Measurements from ENCODE around the gene CPZ. TPM values are rescaled to one million over a fixed set of nuclear protein-coding genes. Genes with fewer than 3 reads are reported as not detected.
"Not testable (repeated sequence)": the region's sequence is repeated elsewhere in the genome, so short reads cannot be mapped to it uniquely, and the experiment has no call there.

Gene CPZ
- total RNA-seq, 1 donor from 2014 or later = not detected

DNA sequence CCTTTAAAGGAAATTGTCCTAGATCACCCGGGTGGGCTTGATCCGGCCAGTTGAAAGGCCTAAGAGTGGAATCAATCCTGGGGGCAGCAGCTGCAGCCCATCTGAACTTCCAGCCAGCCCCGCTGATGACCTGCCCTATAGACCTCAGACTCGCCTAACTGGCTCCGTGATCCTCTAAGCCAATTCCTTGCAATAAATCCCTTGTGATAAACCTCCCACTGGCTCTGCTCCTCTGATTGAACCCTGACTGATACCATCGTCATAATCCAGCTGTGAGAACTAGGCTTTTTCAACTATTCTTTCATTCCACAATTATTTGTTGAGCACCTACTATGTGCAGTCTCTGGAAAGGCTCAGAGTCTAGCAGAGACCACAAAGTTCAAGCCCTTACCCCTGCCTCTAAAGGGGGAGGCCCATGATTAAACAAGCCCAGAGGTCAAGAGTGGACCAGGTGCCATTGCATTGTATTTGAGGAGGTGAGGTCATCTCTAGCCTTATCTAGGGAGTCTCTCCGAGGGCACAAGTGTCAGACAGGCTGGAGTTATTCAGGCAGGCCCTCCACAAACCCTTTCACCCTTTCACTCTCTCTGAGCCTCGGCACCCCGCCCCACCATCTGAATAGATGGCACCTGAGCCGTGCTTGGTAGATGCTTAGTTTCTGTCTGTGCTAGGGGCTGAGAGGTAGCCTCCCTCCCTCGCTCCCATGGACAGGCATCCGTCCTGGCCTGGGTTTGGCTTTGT is 32.9 kb upstream of the CPZ start:
- intact Hi-C loops (cut with micrococcal nuclease) = no loop called here
- Mint-ChIP-seq H3K27ac (no peak overlapping the region), H3K4me1 (ENCODE audit: low read depth) (no peaks in the 10 kb centered on the region), H3K27me3 (ENCODE audit: low read depth) (no peaks in the 10 kb centered on the region), H3K4me3 (ENCODE audit: low read depth) (no peak overlapping the region), H3K9me3 (no peaks in the 10 kb centered on the region), H3K36me3 (ENCODE audit: low read depth) (no peaks in the 10 kb centered on the region)
- DNase-seq (ENCODE audit: low spot score) = no peak

DNA sequence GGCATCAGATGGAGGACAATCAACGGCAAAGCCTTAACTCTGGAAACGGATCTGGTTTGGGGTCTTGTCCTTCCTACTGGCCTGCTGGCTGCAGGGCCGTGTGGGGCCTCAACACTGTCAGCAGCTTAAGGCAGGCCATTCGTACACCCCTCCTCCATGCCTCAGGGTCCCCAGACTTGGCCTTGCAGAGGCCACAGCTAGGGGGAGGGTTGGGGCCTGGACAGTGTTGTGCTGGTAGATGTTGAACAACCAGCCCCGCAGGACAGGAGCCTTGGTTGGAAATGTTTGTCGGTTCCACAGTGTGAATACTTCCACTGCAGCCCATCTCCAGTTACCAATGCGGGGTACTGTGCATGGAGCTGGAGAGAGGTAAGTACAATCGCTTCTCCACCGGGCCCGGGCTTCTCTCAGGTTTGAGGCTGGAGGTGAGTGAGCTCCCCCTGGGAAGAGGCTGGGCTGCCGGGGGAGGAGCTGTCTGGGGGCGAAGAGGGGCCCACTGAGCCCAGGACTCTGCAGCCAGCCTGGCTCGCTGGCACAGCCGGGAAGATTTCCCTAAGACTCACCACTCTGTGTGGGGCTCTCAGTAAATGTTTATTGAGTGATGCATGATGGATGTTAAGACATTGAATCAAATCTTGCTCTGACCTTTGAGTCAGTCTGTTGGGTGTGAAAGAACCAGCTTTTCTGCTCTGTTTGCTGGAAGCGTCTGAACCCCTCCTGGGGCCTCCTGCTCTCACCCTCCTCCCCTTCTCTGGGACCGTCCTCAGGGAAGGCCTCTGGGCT is 32.1 kb upstream of the CPZ start:
- Mint-ChIP-seq H3K4me1 (ENCODE audit: low read depth) (no peaks in the 10 kb centered on the region), H3K27me3 (ENCODE audit: low read depth) (no peaks in the 10 kb centered on the region), H3K27ac (no peak overlapping the region), H3K4me3 (ENCODE audit: low read depth) (no peak overlapping the region), H3K9me3 (no peaks in the 10 kb centered on the region), H3K36me3 (ENCODE audit: low read depth) (no peaks in the 10 kb centered on the region)
- DNase-seq (ENCODE audit: low spot score) = no peak
- intact Hi-C loops (cut with micrococcal nuclease) = no loop called here

DNA sequence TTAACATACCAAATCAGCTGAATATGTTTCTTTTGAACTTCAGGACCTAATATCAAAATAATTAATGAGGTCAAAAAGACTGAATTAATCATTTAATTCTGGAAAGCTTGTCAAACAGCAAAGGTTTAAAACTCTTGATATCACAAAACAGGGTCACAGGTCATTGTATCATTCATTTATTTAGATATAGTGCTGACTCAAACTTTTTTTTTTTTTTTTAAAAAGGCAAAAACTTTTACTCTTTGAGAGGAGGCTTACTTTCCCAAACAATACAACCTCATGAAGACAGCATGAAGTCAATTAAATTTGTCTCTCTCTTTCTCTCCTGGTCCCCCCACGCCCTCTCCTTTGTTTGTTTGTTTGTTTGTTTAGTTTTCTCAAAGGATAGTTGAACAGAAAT is 28.0 kb upstream of the CPZ start:
- Mint-ChIP-seq H3K4me3 (ENCODE audit: low read depth) (no peak overlapping the region), H3K9me3 (no peaks in the 10 kb centered on the region), H3K4me1 (ENCODE audit: low read depth) (no peaks in the 10 kb centered on the region), H3K27ac (no peak overlapping the region), H3K27me3 (ENCODE audit: low read depth) (peaks cover 7% of the 10 kb centered on the region), H3K36me3 (ENCODE audit: low read depth) (no peaks in the 10 kb centered on the region)
- intact Hi-C loops (cut with micrococcal nuclease) = no loop called here
- no peak for DNase-seq (ENCODE audit: low spot score)

DNA sequence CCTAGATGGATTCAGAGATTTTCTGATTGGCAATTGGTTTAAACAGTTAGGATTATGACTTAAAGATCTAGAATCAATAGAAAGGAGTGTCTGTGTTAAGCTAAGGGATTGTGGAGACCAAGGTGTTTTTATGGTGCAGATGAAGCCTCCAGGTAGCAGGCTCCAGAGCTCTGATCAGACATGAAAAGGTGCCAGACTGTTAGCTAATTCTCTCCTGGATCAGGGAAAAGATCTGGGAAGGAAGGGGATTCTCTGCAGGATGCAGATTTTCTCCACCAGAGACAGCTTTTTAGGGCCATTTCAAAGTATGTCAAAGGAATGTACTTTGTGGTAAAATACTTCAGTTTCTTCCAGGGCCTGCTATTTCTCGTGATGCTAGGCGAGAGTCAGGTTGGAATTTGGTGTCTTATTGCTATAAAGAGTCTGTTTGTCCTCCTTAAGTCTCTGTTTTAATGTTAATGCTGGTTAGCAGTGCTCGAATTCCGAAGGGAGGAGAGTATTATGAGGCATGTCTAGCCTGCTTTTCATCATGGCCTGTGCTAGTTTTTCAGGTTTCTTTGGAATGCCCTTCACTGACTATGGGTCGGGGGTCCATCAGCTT is 24.4 kb upstream of the CPZ start:
- no peaks in the 10 kb centered on the region for H3K36me3 Mint-ChIP-seq (ENCODE audit: low read depth)
- no peaks in the 10 kb centered on the region for H3K4me1 Mint-ChIP-seq (ENCODE audit: low read depth)
- H3K27ac Mint-ChIP-seq = no peak overlapping the region
- peaks cover 7% of the 10 kb centered on the region for H3K27me3 Mint-ChIP-seq (ENCODE audit: low read depth)
- no peak for DNase-seq (ENCODE audit: low spot score)
- intact Hi-C loops (cut with micrococcal nuclease) = no loop called here
- H3K9me3 Mint-ChIP-seq = no peaks in the 10 kb centered on the region
- no peak overlapping the region for H3K4me3 Mint-ChIP-seq (ENCODE audit: low read depth)

DNA sequence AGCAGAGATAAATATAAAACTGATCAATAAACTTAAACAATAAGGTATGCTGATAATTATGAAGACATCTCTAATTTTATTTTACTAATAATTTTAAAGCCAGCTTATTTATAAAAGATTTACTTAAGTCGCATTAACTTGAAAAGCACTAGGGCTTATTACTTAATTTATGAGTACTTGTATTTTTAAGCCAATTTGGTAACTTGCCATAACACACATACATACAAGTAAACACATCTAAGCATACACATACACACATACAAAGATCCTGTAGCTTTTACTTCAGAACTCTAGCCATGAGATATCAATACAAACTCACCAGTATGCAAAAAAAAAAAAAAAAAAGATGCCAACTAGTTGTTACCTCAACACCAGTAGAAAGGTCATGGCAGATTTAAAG is 22.4 kb upstream of the CPZ start:
- no peak overlapping the region for H3K27ac Mint-ChIP-seq
- intact Hi-C loops (cut with micrococcal nuclease) = no loop called here
- DNase-seq (ENCODE audit: low spot score) = no peak
- H3K27me3 Mint-ChIP-seq (ENCODE audit: low read depth) = peaks cover 7% of the 10 kb centered on the region
- no peaks in the 10 kb centered on the region for H3K36me3 Mint-ChIP-seq (ENCODE audit: low read depth)
- H3K9me3 Mint-ChIP-seq = no peaks in the 10 kb centered on the region
- no peak overlapping the region for H3K4me3 Mint-ChIP-seq (ENCODE audit: low read depth)
- no peaks in the 10 kb centered on the region for H3K4me1 Mint-ChIP-seq (ENCODE audit: low read depth)

DNA sequence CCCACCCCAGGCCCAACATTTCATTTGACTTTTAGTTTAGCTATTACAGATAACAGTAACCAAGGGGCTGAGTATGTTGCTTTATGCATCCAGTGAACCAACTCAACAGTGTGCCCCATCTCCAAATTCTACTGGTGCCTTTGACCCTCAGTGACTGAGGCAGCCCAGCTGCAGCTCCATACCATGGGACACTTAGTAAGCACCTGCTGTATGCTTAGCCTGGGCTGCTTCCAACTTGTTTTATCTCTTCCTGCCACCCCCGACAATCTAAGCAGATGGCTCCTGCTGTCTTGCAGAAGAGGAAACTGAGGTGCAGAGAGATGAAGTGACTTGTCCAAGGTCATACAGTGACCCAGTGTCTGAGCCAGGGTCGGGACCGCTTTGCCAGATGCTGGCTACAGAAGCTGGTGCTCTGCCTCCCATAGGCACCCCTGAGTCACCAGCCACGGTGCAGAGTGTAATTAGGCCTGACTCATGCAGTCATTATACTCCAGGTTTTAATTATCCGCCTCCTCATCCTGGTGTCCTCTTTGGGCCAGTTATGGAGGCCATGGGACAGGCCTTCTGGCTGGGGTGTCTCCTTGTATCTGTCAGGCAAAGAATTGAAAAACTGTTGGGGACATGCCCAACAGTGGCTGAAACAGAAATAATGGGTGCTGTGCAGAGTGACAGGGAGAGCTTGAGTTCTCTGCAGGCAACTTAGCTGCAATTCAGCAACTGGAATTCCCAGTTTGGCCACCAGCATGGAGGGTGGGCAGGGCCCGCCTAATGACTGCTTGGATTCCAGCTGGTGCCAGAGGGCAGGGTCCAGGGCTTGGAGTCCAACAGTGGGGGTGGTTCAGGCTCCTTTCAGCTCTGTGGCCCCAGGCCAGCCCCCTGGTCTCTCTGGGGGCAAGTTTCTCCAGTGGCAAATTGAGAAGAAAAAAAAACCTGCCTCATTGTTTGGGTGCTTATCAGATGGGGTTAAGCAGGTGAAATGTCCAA is 20.6 kb upstream of the CPZ start:
- Mint-ChIP-seq H3K9me3 (no peaks in the 10 kb centered on the region), H3K27me3 (ENCODE audit: low read depth) (peaks cover 7% of the 10 kb centered on the region), H3K4me3 (ENCODE audit: low read depth) (no peak overlapping the region), H3K4me1 (ENCODE audit: low read depth) (no peaks in the 10 kb centered on the region), H3K36me3 (ENCODE audit: low read depth) (no peaks in the 10 kb centered on the region), H3K27ac (no peak overlapping the region)
- intact Hi-C loops (cut with micrococcal nuclease) = no loop called here
- no peak for DNase-seq (ENCODE audit: low spot score)

DNA sequence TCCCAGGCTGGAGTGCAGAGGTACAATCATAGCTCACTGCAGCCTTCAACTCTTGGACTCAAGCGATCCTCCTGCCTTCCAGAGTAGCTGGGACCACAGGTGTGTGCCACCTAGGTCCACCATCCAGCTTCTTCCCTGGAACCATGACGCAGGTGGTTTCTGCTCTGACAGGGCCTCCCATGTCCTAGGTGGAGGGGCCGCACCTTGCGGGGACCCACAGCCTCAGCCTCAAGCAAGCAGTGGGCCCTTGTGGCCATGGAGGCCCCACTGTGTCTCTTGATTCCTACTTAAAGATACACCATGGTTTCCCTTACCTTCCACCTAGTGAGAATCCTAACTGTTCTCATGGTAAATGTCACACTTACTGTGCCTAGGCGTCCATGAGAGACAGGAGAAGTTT is 19.3 kb upstream of the CPZ start:
- no peaks in the 10 kb centered on the region for H3K4me1 Mint-ChIP-seq (ENCODE audit: low read depth)
- no peak overlapping the region for H3K27ac Mint-ChIP-seq
- H3K36me3 Mint-ChIP-seq (ENCODE audit: low read depth) = no peaks in the 10 kb centered on the region
- no peak for DNase-seq (ENCODE audit: low spot score)
- intact Hi-C loops (cut with micrococcal nuclease) = no loop called here
- no peak overlapping the region for H3K4me3 Mint-ChIP-seq (ENCODE audit: low read depth)
- peaks cover 2% of the 10 kb centered on the region for H3K27me3 Mint-ChIP-seq (ENCODE audit: low read depth)
- H3K9me3 Mint-ChIP-seq = no peaks in the 10 kb centered on the region

DNA sequence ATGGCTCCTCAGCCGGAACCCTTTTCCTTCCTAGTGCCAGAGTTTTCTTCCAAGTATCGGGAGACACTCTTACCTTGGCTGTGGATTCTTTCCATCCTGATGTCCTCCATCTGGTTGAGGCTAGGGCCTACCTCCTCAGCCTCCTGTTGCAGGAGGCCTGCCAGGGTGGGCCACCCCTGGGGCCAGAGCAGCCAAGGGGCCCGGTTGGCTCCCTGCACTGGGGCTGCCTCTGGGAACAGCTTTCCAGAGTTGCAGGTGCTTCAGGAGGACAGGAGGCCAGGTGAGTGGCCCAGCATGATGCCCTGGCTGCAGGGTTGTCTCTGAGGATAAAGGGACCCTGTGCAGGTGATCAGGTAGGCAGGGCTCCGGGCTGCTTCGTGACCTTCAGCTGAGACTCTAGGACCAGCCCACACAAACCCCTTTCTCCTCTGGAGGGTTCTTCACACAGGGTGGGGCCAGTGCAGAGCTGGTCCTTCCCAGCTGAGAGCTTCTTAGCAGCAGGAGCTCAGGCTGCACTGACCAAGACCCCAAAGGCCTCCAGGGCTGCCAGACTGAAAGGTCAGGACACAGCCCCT is 17.7 kb upstream of the CPZ start:
- H3K27me3 Mint-ChIP-seq (ENCODE audit: low read depth) = peaks cover 2% of the 10 kb centered on the region
- H3K27ac Mint-ChIP-seq = no peak overlapping the region
- H3K4me3 Mint-ChIP-seq (ENCODE audit: low read depth) = no peak overlapping the region
- no peaks in the 10 kb centered on the region for H3K4me1 Mint-ChIP-seq (ENCODE audit: low read depth)
- intact Hi-C loops (cut with micrococcal nuclease) = no loop called here
- H3K36me3 Mint-ChIP-seq (ENCODE audit: low read depth) = no peaks in the 10 kb centered on the region
- H3K9me3 Mint-ChIP-seq = no peaks in the 10 kb centered on the region
- DNase-seq (ENCODE audit: low spot score) = no peak

DNA sequence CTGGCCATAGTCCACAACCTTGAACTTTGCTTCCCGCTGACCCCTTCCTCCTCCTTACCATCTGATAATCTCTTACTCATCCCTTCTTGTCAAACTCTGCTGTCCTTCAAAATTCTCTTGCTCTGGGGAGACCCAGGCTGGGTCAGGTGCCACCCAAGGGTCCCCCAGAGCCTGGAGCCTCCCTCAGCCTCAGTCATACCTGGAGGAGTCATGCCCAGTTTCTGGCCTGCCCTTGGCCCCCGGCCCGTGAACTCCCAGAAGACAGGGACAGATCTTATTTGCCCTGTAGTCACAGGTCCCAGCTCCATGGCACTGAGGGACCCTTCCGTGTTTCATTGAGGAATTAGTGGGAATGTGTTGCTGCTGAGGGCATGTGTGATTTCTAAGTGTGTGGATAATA is 17.1 kb upstream of the CPZ start:
- DNase-seq (ENCODE audit: low spot score) = no peak
- no peak overlapping the region for H3K27ac Mint-ChIP-seq
- intact Hi-C loops (cut with micrococcal nuclease) = no loop called here
- H3K27me3 Mint-ChIP-seq (ENCODE audit: low read depth) = peaks cover 4% of the 10 kb centered on the region
- no peaks in the 10 kb centered on the region for H3K9me3 Mint-ChIP-seq
- H3K4me3 Mint-ChIP-seq (ENCODE audit: low read depth) = no peak overlapping the region
- no peaks in the 10 kb centered on the region for H3K36me3 Mint-ChIP-seq (ENCODE audit: low read depth)
- H3K4me1 Mint-ChIP-seq (ENCODE audit: low read depth) = no peaks in the 10 kb centered on the region

DNA sequence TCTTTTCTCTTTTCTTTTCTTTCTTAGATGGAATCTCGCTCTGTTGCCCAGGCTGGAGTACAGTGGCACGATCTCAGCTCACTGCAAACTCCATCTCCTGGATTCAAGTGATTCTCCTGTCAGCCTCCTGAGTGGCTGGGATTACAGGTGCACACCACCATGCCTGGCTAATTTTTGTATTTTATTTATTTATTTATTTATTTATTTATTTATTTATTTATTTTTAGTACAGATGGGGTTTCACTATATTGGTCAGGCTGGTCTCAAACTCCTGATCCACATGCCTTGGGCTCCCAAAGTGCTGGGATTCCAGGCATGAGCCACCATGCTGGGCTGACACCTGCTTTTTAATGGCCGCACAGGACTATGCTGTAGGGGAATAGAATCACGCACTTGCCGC is 16.0 kb upstream of the CPZ start:
- H3K9me3 Mint-ChIP-seq; DNase-seq (ENCODE audit: low spot score); H3K4me1 Mint-ChIP-seq (ENCODE audit: low read depth); intact Hi-C loops (cut with micrococcal nuclease); H3K27me3 Mint-ChIP-seq (ENCODE audit: low read depth); H3K27ac Mint-ChIP-seq; H3K36me3 Mint-ChIP-seq (ENCODE audit: low read depth); H3K4me3 Mint-ChIP-seq (ENCODE audit: low read depth): not testable (repeated sequence)

DNA sequence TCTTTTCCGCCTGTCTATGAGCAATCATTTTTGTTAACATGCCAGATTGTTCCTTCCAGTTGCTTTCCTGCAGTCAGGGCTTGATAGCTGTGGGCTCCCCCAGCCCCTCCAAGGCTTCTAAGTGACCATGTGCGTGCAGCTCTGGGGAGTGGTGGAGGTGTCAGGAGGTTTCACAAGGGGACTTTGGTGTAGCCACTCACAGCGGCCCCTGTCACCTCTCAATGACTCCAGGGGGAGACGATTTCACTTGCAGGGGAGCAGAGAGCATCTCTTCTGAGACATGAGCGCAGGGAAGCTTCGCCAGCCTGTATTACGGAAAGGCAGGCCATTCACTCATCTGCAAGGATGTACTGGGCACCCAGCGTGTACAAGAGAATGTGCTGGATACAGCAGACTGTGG is 15.5 kb upstream of the CPZ start:
- peaks cover 4% of the 10 kb centered on the region for H3K27me3 Mint-ChIP-seq (ENCODE audit: low read depth)
- DNase-seq (ENCODE audit: low spot score) = no peak
- no peaks in the 10 kb centered on the region for H3K9me3 Mint-ChIP-seq
- H3K4me1 Mint-ChIP-seq (ENCODE audit: low read depth) = no peaks in the 10 kb centered on the region
- H3K36me3 Mint-ChIP-seq (ENCODE audit: low read depth) = no peaks in the 10 kb centered on the region
- intact Hi-C loops (cut with micrococcal nuclease) = no loop called here
- no peak overlapping the region for H3K27ac Mint-ChIP-seq
- no peak overlapping the region for H3K4me3 Mint-ChIP-seq (ENCODE audit: low read depth)

DNA sequence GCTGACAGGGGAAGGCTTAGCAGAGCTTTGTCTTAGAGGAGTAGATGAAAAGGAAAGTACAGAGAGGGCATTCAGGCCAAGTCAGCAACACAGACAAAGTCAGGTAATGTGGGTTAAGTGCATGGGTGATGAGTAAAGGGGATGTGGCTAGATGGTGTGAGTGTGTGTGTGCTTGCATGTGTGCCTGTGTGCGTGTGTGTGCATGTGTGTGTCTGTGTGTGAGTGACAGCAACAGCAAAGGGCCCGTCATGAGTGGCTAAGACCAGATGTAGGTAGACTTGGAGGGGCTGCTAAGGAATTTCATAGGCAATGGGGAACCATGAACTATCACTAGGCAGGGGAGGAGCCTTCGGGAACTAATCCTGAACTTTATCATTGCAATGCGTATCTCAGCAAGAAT is 14.6 kb upstream of the CPZ start:
- Mint-ChIP-seq H3K36me3 (ENCODE audit: low read depth) (no peaks in the 10 kb centered on the region), H3K4me1 (ENCODE audit: low read depth) (no peaks in the 10 kb centered on the region), H3K4me3 (ENCODE audit: low read depth) (no peak overlapping the region), H3K9me3 (no peaks in the 10 kb centered on the region), H3K27ac (no peak overlapping the region), H3K27me3 (ENCODE audit: low read depth) (peaks cover 4% of the 10 kb centered on the region)
- intact Hi-C loops (cut with micrococcal nuclease) = no loop called here
- DNase-seq (ENCODE audit: low spot score) = no peak

All from activated T-helper 2 cell treated with anti-CD3 and anti-CD28 coated beads, Interferon-gamma antibody, Interleukin-2, Interleukin-4, amounts not matched to agents 10 μg/mL and 5 μg/mL and 100 μg/mL, durations not matched to agents 14 hours and 24 hours and 36 hours (primary cell).